K562 (cell line): ENCODE measurements around the gene SLC16A12. TPM values are rescaled to one million over a fixed set of nuclear protein-coding genes. Genes with fewer than 3 reads are reported as not detected.

Source experiments
- ATAC-seq: fragments of 200-7000 bp; cut with Tn5 transposase; 3 replicates; pipeline ENCODE4 v1.9.1; 2020; ENCODE audit warnings: moderate library complexity
- BruUV-seq: library from RNA; stranded (reverse); fragments of 400-500 nt; replicated peaks from 2 replicates; lab custom pipeline; 2021; lab: Mats Ljungman, UMichigan
- CTCF ChIA-PET: fragments of 300-600 bp; formaldehyde crosslinking; extraction: SDS; loops from one replicate; lab custom pipeline; 2021; ENCODE audit warnings: low intra/inter-chr PET ratio; lab: Yijun Ruan, JAX
- POLR2A ChIA-PET: fragments of 300-600, 350-650 bp; sonication (Branson Sonifier 250); formaldehyde crosslinking; extraction: SDS; loops from one replicate; lab custom pipeline; 2021; ENCODE audit warnings: antibody characterized with exemption, inconsistent platforms; lab: Yijun Ruan, JAX
- DNase-seq, 4 experiments: peaks; one replicate each; pipeline versions ENCODE4 v3.0.0 to v3.0.0-alpha.2; 2011 to 2018; ENCODE audit warnings: low spot score in 3 of 4, mixed read lengths in 3 of 4; ENCODE audit errors: extremely low read depth in 1 of 4
- FAIRE-seq: peaks from 2 replicates; lab custom pipeline; 2011; peaks lifted over from hg19 to GRCh38; lab: Jason Lieb, UNC
- H2AFZ ChIP-seq: 2 replicates; pipeline ENCODE4 v1.6.0; 2011; ENCODE audit warnings: low read depth, low read length, control low read depth, inconsistent platforms
- H3K27ac ChIP-seq: fragments of 200-600 bp; 3 replicates; pipeline ENCODE4 v1.8.0; 2011; ENCODE audit warnings: low read depth, mild to moderate bottlenecking, control low read depth, inconsistent platforms, low read length, moderate library complexity, mixed read lengths; ENCODE audit errors: extremely low read depth
- H3K27me3 ChIP-seq, 2 experiments: fragments of 300-600 bp in 1 of 2; 2 replicates in 1 of 2; 3 replicates in 1 of 2; pipeline versions ENCODE4 v1.6.0 to v1.8.0; 2011; ENCODE audit warnings: inconsistent platforms in 2 of 2, low read length in 2 of 2, mild to moderate bottlenecking in 1 of 2, mixed read lengths in 1 of 2, moderate library complexity in 1 of 2; ENCODE audit not compliant: control insufficient read depth in 2 of 2, insufficient read depth in 2 of 2
- H3K36me3 ChIP-seq: fragments of 300-600 bp; 3 replicates; pipeline ENCODE4 v1.8.0; 2011; ENCODE audit warnings: mild to moderate bottlenecking, low read length, inconsistent platforms; ENCODE audit not compliant: control insufficient read depth, insufficient read depth
- H3K4me1 ChIP-seq, 2 experiments: fragments of 200-600 bp in 1 of 2; replicated peaks in 1 of 2; 2 replicates in 1 of 2; 3 replicates in 1 of 2; pipeline versions ENCODE4 v1.5.1 to v1.8.0; 2011; ENCODE audit warnings: inconsistent platforms in 2 of 2, low read length in 2 of 2, mild to moderate bottlenecking in 1 of 2, mixed read lengths in 1 of 2, moderate library complexity in 1 of 2; ENCODE audit not compliant: control insufficient read depth in 2 of 2, insufficient read depth in 2 of 2
- H3K4me2 ChIP-seq: 2 replicates; pipeline ENCODE4 v1.6.1; 2011; ENCODE audit warnings: low read length, control low read depth, inconsistent platforms, mixed read lengths; ENCODE audit not compliant: insufficient read depth
- H3K4me3 ChIP-seq: fragments of 200-600 bp; sonication (generic), shearing (Covaris generic); 2 replicates; pipeline ENCODE4 v1.5.1; 2016; ENCODE audit warnings: control low read depth, inconsistent platforms
- H3K79me2 ChIP-seq: fragments of 200-600 bp; 3 replicates; pipeline ENCODE4 v1.8.0; 2011; ENCODE audit warnings: low read length, inconsistent platforms; ENCODE audit not compliant: control insufficient read depth, insufficient read depth
- H3K9ac ChIP-seq, 2 experiments: 2 replicates each; pipeline versions ENCODE4 v1.6.0 to v1.6.1; 2011; ENCODE audit warnings: low read depth in 2 of 2, low read length in 2 of 2, control low read depth in 1 of 2, inconsistent platforms in 1 of 2, mild to moderate bottlenecking in 1 of 2, mixed read lengths in 1 of 2; ENCODE audit not compliant: insufficient read depth in 1 of 2
- H3K9me1 ChIP-seq: one replicate; pipeline ENCODE4 v1.6.0; 2011; ENCODE audit warnings: inconsistent platforms, mild to moderate bottlenecking, low read length, moderate library complexity; ENCODE audit not compliant: control insufficient read depth, insufficient read depth
- H3K9me3 ChIP-seq: replicated peaks from 2 replicates; pipeline ENCODE4 v1.5.1; 2011; ENCODE audit warnings: low read depth, low read length, inconsistent platforms; ENCODE audit not compliant: control insufficient read depth, insufficient read depth
- H4K20me1 ChIP-seq: replicated peaks from 2 replicates; pipeline ENCODE4 v1.6.1; 2011; ENCODE audit warnings: low read length, inconsistent platforms, mixed read lengths; ENCODE audit not compliant: control insufficient read depth, insufficient read depth
- ELF2 ChIP-seq: fragments of 250-450 bp; sonication (Bioruptor Pico); IDR thresholded peaks from 2 replicates; pipeline ENCODE4 v1.5.0; 2021; ENCODE audit warnings: mild to moderate bottlenecking
- FOXM1 ChIP-seq, 2 experiments: fragments of 450-650 bp in 1 of 2; sonication (generic) in 1 of 2; formaldehyde crosslinking in 1 of 2; IDR thresholded peaks; 2 replicates each; pipeline versions ENCODE4 v1.6.1 to v1.9.0; 2017 to 2022; ENCODE audit warnings: low read depth in 2 of 2, mild to moderate bottlenecking in 2 of 2, missing genetic modification reagents in 1 of 2, moderate library complexity in 1 of 2
- HDAC2 ChIP-seq: fragments of 450-650 bp; IDR thresholded peaks from 2 replicates; pipeline ENCODE4 v1.6.1; 2016; ENCODE audit warnings: mild to moderate bottlenecking
- HDAC8 ChIP-seq: fragments of 450-650 bp; IDR thresholded peaks from 2 replicates; pipeline ENCODE4 v1.6.1; 2016; ENCODE audit warnings: mild to moderate bottlenecking, missing genetic modification characterization, moderate library complexity, missing compliant biosample characterization
- NBN ChIP-seq: fragments of 450-650 bp; IDR thresholded peaks from 2 replicates; pipeline ENCODE4 v1.6.1; 2016; ENCODE audit warnings: low read depth, mild to moderate bottlenecking
- PTRF ChIP-seq: fragments of 450-650 bp; IDR thresholded peaks from 2 replicates; pipeline ENCODE4 v1.6.1; 2016; ENCODE audit warnings: mild to moderate bottlenecking, missing genetic modification characterization, missing compliant biosample characterization
- RAD21 ChIP-seq, 2 experiments: fragments of 250-450 bp in 1 of 2; fragments of 450-650 bp in 1 of 2; sonication (Bioruptor Pico) in 1 of 2; formaldehyde crosslinking in 1 of 2; IDR thresholded peaks in 1 of 2; conservative IDR thresholded peaks in 1 of 2; 2 replicates each; pipeline versions ENCODE4 v1.4.0 to v1.8.0; 2020 to 2022; ENCODE audit warnings: mild to moderate bottlenecking in 2 of 2, moderate library complexity in 1 of 2
- SNRNP70 ChIP-seq: fragments of 200-400 bp; formaldehyde crosslinking; optimal IDR thresholded peaks from 2 replicates; pipeline ENCODE3; 2017; ENCODE audit warnings: low read depth, low read length
- ZNF274 ChIP-seq: IDR thresholded peaks from 2 replicates; pipeline ENCODE4 v1.6.1; 2011; ENCODE audit warnings: low read depth, mild to moderate bottlenecking, low read length, moderate library complexity, borderline replicate concordance
- ZNF778 ChIP-seq: fragments of 450-650 bp; formaldehyde crosslinking; IDR thresholded peaks from 2 replicates; pipeline ENCODE4 v1.4.0; 2020; ENCODE audit warnings: mild to moderate bottlenecking, moderate library complexity
- WGBS: fragments of 100-300 bp; shearing (Covaris generic); methylation state at CpG from one replicate; pipeline ENCODE4 v1.1.6; 2016; ENCODE audit warnings: low coverage, mixed read lengths; ENCODE audit not compliant: insufficient coverage; ENCODE audit errors: missing lambda C conversion rate; 5-methylcytosine and 5-hydroxymethylcytosine counted together
- in situ Hi-C: fragments of 300-500 bp; cut with MboI; formaldehyde crosslinking; loops from 4 replicates; pipeline ENCODE4 v1.15.0; 2018; ENCODE audit warnings: inconsistent platforms, mixed read lengths
- intact Hi-C: fragments of 100-400 bp; cut with micrococcal nuclease; formaldehyde crosslinking; loops from 2 replicates; pipeline ENCODE4 v1.14.2; 2022
- polyA plus RNA-seq, 8 experiments: library from polyadenylated mRNA; depleted of rRNA in 4 of 8; stranded (reverse) in 5 of 8; unstranded in 3 of 8; fragments of >200 nt; fragmentation: Nextera tagmentation in 2 of 8; fragmentation: Illumina TruSeq in 1 of 8; extraction: Ambion mirVana in 2 of 8; extraction: Trizol in 1 of 8; gene quantifications; 2 replicates each; pipeline versions ENCODE4 v1.2.1 to v1.2.3, GENCODE V29; 2011 to 2014; ENCODE audit warnings: inconsistent platforms in 1 of 8, missing spikeins in 1 of 8
- total RNA-seq, 7 experiments: library from RNA; depleted of rRNA in 6 of 7; stranded (reverse); fragments of >200 nt in 6 of 7; fragmentation: Illumina TruSeq in 2 of 7; extraction: Trizol in 2 of 7; gene quantifications; 2 replicates each; pipeline versions ENCODE4 v1.2.1 to v1.2.3, GENCODE V29; 2011 to 2021; ENCODE audit warnings: low replicate concordance in 1 of 7
- TF ChIP-seq, protein P1 (sequence below): fragments of 250-450 bp; sonication (Bioruptor Pico); IDR thresholded peaks from 2 replicates; pipeline ENCODE4 v1.8.0; 2022; ENCODE audit warnings: moderate library complexity, mild to moderate bottlenecking, inconsistent platforms

Gene SLC16A12
- total and polyA plus RNA-seq, 9 of the 15 experiments (the other 6 are each of a cell fraction or from before 2014, with no cell fraction given) = not detected

DNA sequence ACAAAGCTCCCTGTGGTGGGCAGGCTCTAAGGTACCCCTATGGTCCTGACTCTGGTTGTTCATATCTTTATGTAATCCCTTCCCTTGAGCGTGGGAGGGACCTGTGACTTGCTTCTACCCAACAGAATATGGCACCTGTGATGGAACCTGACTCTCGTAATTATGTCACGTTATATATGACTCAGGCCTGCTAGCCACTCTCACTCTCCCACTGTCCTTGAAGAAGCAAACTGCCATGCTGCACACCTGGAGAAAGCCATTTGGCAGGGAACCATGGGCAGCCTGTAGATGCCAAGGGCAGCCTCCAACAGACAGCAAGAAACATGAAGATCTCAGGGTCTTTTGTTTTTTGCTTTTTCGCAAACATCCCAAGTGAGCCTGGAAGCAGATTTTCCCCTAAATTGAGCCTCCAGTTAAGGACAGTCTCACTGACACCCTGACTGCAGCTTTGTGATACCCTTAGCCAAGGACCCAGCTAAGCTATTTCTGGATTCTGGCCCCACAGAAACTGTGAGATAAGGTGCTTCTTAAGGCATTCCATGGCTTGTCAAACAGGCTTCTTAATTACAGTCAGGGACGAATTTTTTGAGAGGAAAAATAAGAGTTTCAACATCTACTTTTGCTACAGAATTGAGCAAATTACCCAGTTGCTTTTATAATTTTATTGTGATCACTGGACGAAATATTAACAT lies 71.4 kb downstream of the SLC16A12 start:
- no peaks in the 10 kb centered on the region for H4K20me1 ChIP-seq
- FAIRE-seq = no peak
- no peaks in the 10 kb centered on the region for H3K9me1 ChIP-seq
- 0% methylated on average over 6 of the region's 6 CpGs for WGBS
- no TSS peak for BruUV-seq
- in situ Hi-C loops = no loop called here
- ChIA-PET CTCF (no interaction called here), POLR2A (no interaction called here)
- no peaks in the 10 kb centered on the region for H3K27me3 ChIP-seq
- H3K9ac ChIP-seq = no peak overlapping the region
- ATAC-seq = no peak
- H3K36me3 ChIP-seq = no peaks in the 10 kb centered on the region
- TF ChIP-seq NBN (no peak), ZNF778 (CRISPR knock-in tag) (no peak), RAD21 (CRISPR knock-in tag; conservative IDR thresholded peaks at IDR 0.05 in 1 of 2, IDR thresholded peaks at IDR 0.05 in 1 of 2) (no peak), HDAC8 (tag) (no peak), SNRNP70 (no peak), ELF2 (CRISPR knock-in tag) (no peak), HDAC2 (no peak), ZNF274 (no peak), PTRF (no peak), FOXM1 (IDR thresholded peaks at IDR 0.05; ENCODE audit: low read depth) (no peak), FOXM1 (CRISPR knock-in tag; IDR thresholded peaks at IDR 0.05; ENCODE audit: low read depth) (no peak)
- TF ChIP-seq, protein P1, sequence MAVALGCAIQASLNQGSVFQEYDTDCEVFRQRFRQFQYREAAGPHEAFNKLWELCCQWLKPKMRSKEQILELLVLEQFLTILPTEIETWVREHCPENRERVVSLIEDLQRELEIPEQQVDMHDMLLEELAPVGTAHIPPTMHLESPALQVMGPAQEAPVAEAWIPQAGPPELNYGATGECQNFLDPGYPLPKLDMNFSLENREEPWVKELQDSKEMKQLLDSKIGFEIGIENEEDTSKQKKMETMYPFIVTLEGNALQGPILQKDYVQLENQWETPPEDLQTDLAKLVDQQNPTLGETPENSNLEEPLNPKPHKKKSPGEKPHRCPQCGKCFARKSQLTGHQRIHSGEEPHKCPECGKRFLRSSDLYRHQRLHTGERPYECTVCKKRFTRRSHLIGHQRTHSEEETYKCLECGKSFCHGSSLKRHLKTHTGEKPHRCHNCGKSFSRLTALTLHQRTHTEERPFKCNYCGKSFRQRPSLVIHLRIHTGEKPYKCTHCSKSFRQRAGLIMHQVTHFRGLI (CRISPR knock-in tag) = no peak
- H3K4me2 ChIP-seq = no peak overlapping the region
- intact Hi-C loops = no loop called here
- no peaks in the 10 kb centered on the region for H3K9me3 ChIP-seq
- no peak overlapping the region for H3K27ac ChIP-seq
- H3K79me2 ChIP-seq = no peaks in the 10 kb centered on the region
- no peak overlapping the region for H2AFZ ChIP-seq
- no peaks in the 10 kb centered on the region for H3K4me1 ChIP-seq
- H3K4me3 ChIP-seq = no peak overlapping the region
- DNase-seq = no peak
